Rectal smooth muscle tissue (tissue), 1 donor: Measurements from ENCODE around the gene KLC4.

Experiments
- H3K27ac ChIP-seq: one replicate; pipeline ENCODE4 v1.7.0; 2013; ENCODE audit warnings: low read depth, low read length, inconsistent platforms
- H3K27me3 ChIP-seq: one replicate; pipeline ENCODE4 v1.7.0; 2013; ENCODE audit warnings: low read length; ENCODE audit not compliant: control insufficient read depth, insufficient read depth
- H3K36me3 ChIP-seq: one replicate; pipeline ENCODE4 v1.7.0; 2013; ENCODE audit warnings: low read length; ENCODE audit not compliant: control insufficient read depth, insufficient read depth
- H3K4me1 ChIP-seq: one replicate; pipeline ENCODE4 v1.7.0; 2013; ENCODE audit warnings: low read length; ENCODE audit not compliant: control insufficient read depth, insufficient read depth
- H3K4me3 ChIP-seq: one replicate; pipeline ENCODE4 v1.7.0; 2013; ENCODE audit warnings: low read length
- H3K9ac ChIP-seq: one replicate; pipeline ENCODE4 v1.7.0; 2013; ENCODE audit warnings: low read length

The KLC4 gene

GRCh38 chr6:43021270-43022047 is 38.0 kb upstream of the KLC4 start, which contains the start of gene RRP36:
TSS of gene RRP36 (plus strand) at chr6:43021623. CDS start at chr6:43021655, 32 bp downstream.
- peak within 1 kb of the TSS; percentile 86 for H3K9ac ChIP-seq
- peak within 1 kb of the TSS; percentile 77 for H3K27ac ChIP-seq
- peaks cover 2% of the 10 kb centered on the region for H3K4me1 ChIP-seq
- H3K4me3 ChIP-seq = peak within 1 kb of the TSS; percentile 93
- peaks cover 17% of the 10 kb centered on the region for H3K36me3 ChIP-seq
- H3K27me3 ChIP-seq = no peaks in the 10 kb centered on the region

GRCh38 chr6:43024436-43024835 is 35.0 kb upstream of the KLC4 start:
- no peak overlapping the region for H3K27ac ChIP-seq
- no peaks in the 10 kb centered on the region for H3K27me3 ChIP-seq
- no peak overlapping the region for H3K9ac ChIP-seq
- no peak overlapping the region for H3K4me3 ChIP-seq
- H3K36me3 ChIP-seq = peaks cover 24% of the 10 kb centered on the region
- H3K4me1 ChIP-seq = no peaks in the 10 kb centered on the region

- Histone ChIP-seq H3K4me3 (no peak overlapping the region), H3K9ac (no peak overlapping the region), H3K27ac (no peak overlapping the region), H3K36me3 (peaks cover 28% of the 10 kb centered on the region), H3K4me1 (no peaks in the 10 kb centered on the region), H3K27me3 (no peaks in the 10 kb centered on the region)
Observed at GRCh38 chr6:43026365-43026764, 33.1 kb upstream of the KLC4 start.

- peaks cover 30% of the 10 kb centered on the region for H3K36me3 ChIP-seq
- H3K4me1 ChIP-seq = no peaks in the 10 kb centered on the region
- H3K27ac ChIP-seq = no peak overlapping the region
- H3K4me3 ChIP-seq = no peak overlapping the region
- no peak overlapping the region for H3K9ac ChIP-seq
- no peaks in the 10 kb centered on the region for H3K27me3 ChIP-seq
Observed at GRCh38 chr6:43029120-43029519, 30.3 kb upstream of the KLC4 start.

- Histone ChIP-seq H3K4me1 (no peaks in the 10 kb centered on the region), H3K4me3 (no peak overlapping the region), H3K36me3 (peaks cover 29% of the 10 kb centered on the region), H3K27ac (no peak overlapping the region), H3K9ac (no peak overlapping the region), H3K27me3 (no peaks in the 10 kb centered on the region)
Observed at GRCh38 chr6:43032326-43032725, 27.1 kb upstream of the KLC4 start.

- no peaks in the 10 kb centered on the region for H3K27me3 ChIP-seq
- H3K36me3 ChIP-seq = peaks cover 27% of the 10 kb centered on the region
- no peak overlapping the region for H3K27ac ChIP-seq
- H3K4me3 ChIP-seq = no peak overlapping the region
- no peak overlapping the region for H3K9ac ChIP-seq
- H3K4me1 ChIP-seq = no peaks in the 10 kb centered on the region
Observed at GRCh38 chr6:43033496-43034189, 25.8 kb upstream of the KLC4 start.

- Histone ChIP-seq H3K27me3 (no peaks in the 10 kb centered on the region), H3K36me3 (peaks cover 24% of the 10 kb centered on the region), H3K9ac (no peak overlapping the region)
Observed at GRCh38 chr6:43034190-43034525, 25.3 kb upstream of the KLC4 start.

GRCh38 chr6:43035495-43036194 is 23.8 kb upstream of the KLC4 start:
- H3K4me1 ChIP-seq = no peaks in the 10 kb centered on the region
- H3K27ac ChIP-seq = no peak overlapping the region
- H3K27me3 ChIP-seq = no peaks in the 10 kb centered on the region
- no peak overlapping the region for H3K9ac ChIP-seq
- H3K4me3 ChIP-seq = no peak overlapping the region
- peaks cover 21% of the 10 kb centered on the region for H3K36me3 ChIP-seq

More at GRCh38 chr6:43034190-43034525, 25.3 kb upstream of the KLC4 start:
- Histone ChIP-seq H3K4me1 (no peaks in the 10 kb centered on the region), H3K4me3 (no peak overlapping the region), H3K27ac (no peak overlapping the region)

- no peak overlapping the region for H3K9ac ChIP-seq
- H3K4me1 ChIP-seq = no peaks in the 10 kb centered on the region
- H3K27ac ChIP-seq = no peak overlapping the region
- no peaks in the 10 kb centered on the region for H3K27me3 ChIP-seq
- H3K4me3 ChIP-seq = no peak overlapping the region
- peaks cover 24% of the 10 kb centered on the region for H3K36me3 ChIP-seq
Observed at GRCh38 chr6:43036712-43037111, 22.7 kb upstream of the KLC4 start.

- H3K9ac ChIP-seq = no peak overlapping the region
- no peaks in the 10 kb centered on the region for H3K27me3 ChIP-seq
- H3K4me1 ChIP-seq = no peaks in the 10 kb centered on the region
- no peak overlapping the region for H3K4me3 ChIP-seq
- H3K27ac ChIP-seq = no peak overlapping the region
- peaks cover 24% of the 10 kb centered on the region for H3K36me3 ChIP-seq
Observed at GRCh38 chr6:43037197-43037596, 22.2 kb upstream of the KLC4 start.

- Histone ChIP-seq H3K9ac (no peak overlapping the region), H3K27me3 (no peaks in the 10 kb centered on the region), H3K36me3 (peaks cover 22% of the 10 kb centered on the region), H3K4me3 (no peak overlapping the region), H3K27ac (no peak overlapping the region), H3K4me1 (no peaks in the 10 kb centered on the region)
Observed at GRCh38 chr6:43037706-43038105, 21.7 kb upstream of the KLC4 start.

GRCh38 chr6:43038727-43039126 is 20.7 kb upstream of the KLC4 start:
- Histone ChIP-seq H3K27ac (no peak overlapping the region), H3K36me3 (peaks cover 22% of the 10 kb centered on the region), H3K4me3 (no peak overlapping the region), H3K4me1 (no peaks in the 10 kb centered on the region), H3K9ac (no peak overlapping the region), H3K27me3 (no peaks in the 10 kb centered on the region)
